H9 (cell line): ENCODE measurements around the gene FSTL4. TPM values are rescaled to one million over a fixed set of nuclear protein-coding genes. Genes with fewer than 3 reads are reported as not detected.

Source experiments
- DNase-seq: peaks from one replicate; pipeline ENCODE4 v3.0.0-alpha.2; 2017
- H2AFZ ChIP-seq: one replicate; pipeline ENCODE4 v1.6.1; 2013; ENCODE audit warnings: mild to moderate bottlenecking, low read length, control low read depth, moderate library complexity
- H2AK5ac ChIP-seq: 2 replicates; pipeline ENCODE4 v1.6.1; 2013; ENCODE audit warnings: low read length, control low read depth, mixed read lengths; ENCODE audit not compliant: insufficient read length
- H2BK120ac ChIP-seq: one replicate; pipeline ENCODE4 v1.6.1; 2013; ENCODE audit warnings: low read depth, mild to moderate bottlenecking, low read length, control low read depth, inconsistent platforms; ENCODE audit not compliant: poor library complexity, severe bottlenecking
- H2BK12ac ChIP-seq: 2 replicates; pipeline ENCODE4 v1.6.1; 2013; ENCODE audit warnings: low read length, control low read depth, mixed read lengths, low read depth; ENCODE audit not compliant: insufficient read length
- H2BK15ac ChIP-seq: 2 replicates; pipeline ENCODE4 v1.6.1; 2013; ENCODE audit warnings: low read depth, low read length, control low read depth
- H2BK20ac ChIP-seq: one replicate; pipeline ENCODE4 v1.6.1; 2013; ENCODE audit warnings: low read depth, mild to moderate bottlenecking, low read length, control low read depth, inconsistent platforms; ENCODE audit not compliant: poor library complexity, severe bottlenecking
- H2BK5ac ChIP-seq: 2 replicates; pipeline ENCODE4 v1.6.1; 2013; ENCODE audit warnings: low read length, control low read depth, mixed read lengths; ENCODE audit not compliant: insufficient read length
- H3K14ac ChIP-seq: 2 replicates; pipeline ENCODE4 v1.6.1; 2013; ENCODE audit warnings: low read length, control low read depth; ENCODE audit not compliant: insufficient read depth
- H3K18ac ChIP-seq: 2 replicates; pipeline ENCODE4 v1.6.1; 2013; ENCODE audit warnings: low read depth, mild to moderate bottlenecking, mixed read lengths, low read length, control low read depth; ENCODE audit not compliant: insufficient read length
- H3K23ac ChIP-seq: 2 replicates; pipeline ENCODE4 v1.6.1; 2013; ENCODE audit warnings: low read length, control low read depth, mixed read lengths, low read depth; ENCODE audit not compliant: insufficient read length
- H3K23me2 ChIP-seq: 2 replicates; pipeline ENCODE4 v1.6.1; 2013; ENCODE audit warnings: low read depth, mild to moderate bottlenecking, mixed read lengths, low read length, control low read depth; ENCODE audit not compliant: insufficient read length, poor library complexity, severe bottlenecking
- H3K27ac ChIP-seq: 2 replicates; pipeline ENCODE4 v1.5.1; 2013; ENCODE audit warnings: low read length, control low read depth, mixed read lengths, low read depth; ENCODE audit not compliant: insufficient read length
- H3K27me3 ChIP-seq: 2 replicates; pipeline ENCODE4 v1.6.1; 2013; ENCODE audit warnings: low read length, control low read depth, inconsistent platforms; ENCODE audit not compliant: insufficient read depth
- H3K4ac ChIP-seq: 2 replicates; pipeline ENCODE4 v1.6.1; 2013; ENCODE audit warnings: low read depth, mild to moderate bottlenecking, control low read depth, inconsistent platforms, low read length, moderate library complexity
- H3K4me1 ChIP-seq: 2 replicates; pipeline ENCODE4 v1.6.1; 2013; ENCODE audit warnings: low read length, control low read depth, inconsistent platforms; ENCODE audit not compliant: insufficient read depth
- H3K4me2 ChIP-seq: 2 replicates; pipeline ENCODE4 v1.6.1; 2013; ENCODE audit warnings: low read length, control low read depth, mixed read lengths; ENCODE audit not compliant: insufficient read length, insufficient read depth
- H3K56ac ChIP-seq: 2 replicates; pipeline ENCODE4 v1.6.1; 2013; ENCODE audit warnings: low read depth, mild to moderate bottlenecking, mixed read lengths, low read length, control low read depth; ENCODE audit not compliant: insufficient read length
- H3K79me1 ChIP-seq: 2 replicates; pipeline ENCODE4 v1.6.1; 2013; ENCODE audit warnings: low read depth, mild to moderate bottlenecking, moderate library complexity, low read length, control low read depth, inconsistent platforms; ENCODE audit not compliant: insufficient read depth, poor library complexity, severe bottlenecking
- H3K79me2 ChIP-seq: 2 replicates; pipeline ENCODE4 v1.6.1; 2013; ENCODE audit warnings: low read length, control low read depth, inconsistent platforms; ENCODE audit not compliant: insufficient read depth
- H3K9ac ChIP-seq: 2 replicates; pipeline ENCODE4 v1.6.1; 2013; ENCODE audit warnings: low read length, control low read depth, mixed read lengths; ENCODE audit not compliant: insufficient read length; ENCODE audit errors: extremely low read depth
- H3K9me3 ChIP-seq: one replicate; pipeline ENCODE4 v1.6.1; 2013; ENCODE audit warnings: low read depth, low read length, inconsistent platforms; ENCODE audit not compliant: control insufficient read depth
- H3T11ph ChIP-seq: one replicate; pipeline ENCODE4 v1.6.1; 2013; ENCODE audit warnings: mild to moderate bottlenecking, low read length, control low read depth, inconsistent platforms
- H4K20me1 ChIP-seq: one replicate; pipeline ENCODE4 v1.6.1; 2013; ENCODE audit not compliant: control insufficient read depth, insufficient read length, insufficient read depth
- H4K5ac ChIP-seq: 2 replicates; pipeline ENCODE4 v1.6.1; 2013; ENCODE audit warnings: low read depth, mild to moderate bottlenecking, mixed read lengths, low read length, control low read depth; ENCODE audit not compliant: insufficient read length
- H4K8ac ChIP-seq: replicated peaks from 2 replicates; pipeline ENCODE4 v1.6.1; 2013; ENCODE audit warnings: low read length, control low read depth, mixed read lengths, low read depth; ENCODE audit not compliant: insufficient read length
- H4K91ac ChIP-seq: 2 replicates; pipeline ENCODE4 v1.6.1; 2013; ENCODE audit warnings: low read depth, mild to moderate bottlenecking, moderate library complexity, mixed read lengths, low read length, control low read depth; ENCODE audit not compliant: insufficient read length
- H3K27ac Mint-ChIP-seq, 3 experiments: 2 replicates in 2 of 3; 3 replicates in 1 of 3; pipeline ENCODE4 v1.8.0; 2020 to 2021; ENCODE audit warnings: mixed read lengths in 3 of 3, mild to moderate bottlenecking in 1 of 3, moderate library complexity in 1 of 3
- H3K27me3 Mint-ChIP-seq: 2 replicates; pipeline ENCODE4 v1.8.0; 2021; ENCODE audit warnings: low read depth, mild to moderate bottlenecking, moderate library complexity, mixed read lengths
- H3K36me3 Mint-ChIP-seq, 3 experiments: 2 replicates in 2 of 3; 3 replicates in 1 of 3; pipeline ENCODE4 v1.8.0; 2020 to 2021; ENCODE audit warnings: low read depth in 3 of 3, mixed read lengths in 3 of 3; ENCODE audit not compliant: insufficient read depth in 1 of 3
- H3K4me1 Mint-ChIP-seq, 2 experiments: 2 replicates each; pipeline ENCODE4 v1.8.0; 2020; ENCODE audit warnings: mixed read lengths in 2 of 2
- H3K4me3 Mint-ChIP-seq, 2 experiments: 2 replicates in 1 of 2; 3 replicates in 1 of 2; pipeline ENCODE4 v1.8.0; 2020 to 2021; ENCODE audit warnings: mild to moderate bottlenecking in 2 of 2, mixed read lengths in 2 of 2, moderate library complexity in 1 of 2
- H3K9me3 Mint-ChIP-seq, 2 experiments: 2 replicates in 1 of 2; 3 replicates in 1 of 2; pipeline ENCODE4 v1.8.0; 2020; ENCODE audit warnings: mild to moderate bottlenecking in 2 of 2, mixed read lengths in 2 of 2, moderate library complexity in 1 of 2
- WGBS: extraction: QIAGEN DNeasy Blood & Tissue Kit; methylation state at CpG from one replicate; pipeline ENCODE4 v1.1.7; 2013; ENCODE audit warnings: missing lambda C conversion rate, low lambda C conversion rate, mixed read lengths; ENCODE audit not compliant: insufficient read length; ENCODE audit errors: extremely low coverage; 5-methylcytosine and 5-hydroxymethylcytosine counted together
- total RNA-seq: library from RNA; stranded (reverse); gene quantifications from 2 replicates; pipeline ENCODE4 v1.2.1, GENCODE V29; 2021
- TF ChIP-seq, protein P1 (sequence below): fragments of 200-600 bp; sonication (generic); conservative IDR thresholded peaks from 3 replicates; pipeline ENCODE4 v1.8.0; 2021; ENCODE audit warnings: antibody characterized with exemption, mild to moderate bottlenecking

Gene FSTL4
- total RNA-seq, 1 experiment from 2014 or later: 5.7 TPM

DNA sequence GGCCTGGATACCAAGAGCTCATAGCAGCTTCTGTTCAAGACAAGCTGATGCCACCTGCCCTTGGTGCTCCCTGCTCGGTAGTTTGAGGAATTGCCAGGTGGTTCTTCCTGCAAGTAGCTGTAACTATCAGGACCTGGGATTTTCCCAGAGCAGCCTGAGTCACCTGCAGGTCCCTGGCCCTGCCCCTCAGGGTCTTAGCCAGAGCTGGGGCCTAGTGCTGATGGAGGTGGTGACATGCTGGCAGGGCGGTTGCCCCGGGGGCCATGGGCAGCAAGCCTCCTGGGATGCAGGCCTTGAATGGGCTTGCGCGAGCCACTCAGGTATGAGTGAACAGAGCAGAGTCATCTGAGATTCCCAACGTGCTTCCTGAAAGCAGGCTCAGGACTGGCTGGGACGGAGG lies 298.3 kb downstream of the FSTL4 start:
- Histone ChIP-seq H3K4ac (no peak overlapping the region), H2AFZ (no peak overlapping the region), H2BK120ac (no peak overlapping the region), H3K9me3 (no peaks in the 10 kb centered on the region), H3K27me3 (no peaks in the 10 kb centered on the region), H2BK15ac (no peak overlapping the region), H3K23ac (no peak overlapping the region), H3K79me1 (no peaks in the 10 kb centered on the region), H4K20me1 (no peaks in the 10 kb centered on the region), H3K23me2 (no peaks in the 10 kb centered on the region), H4K5ac (no peak overlapping the region), H3K79me2 (no peaks in the 10 kb centered on the region), H3K9ac (no peak overlapping the region), H3K14ac (no peak overlapping the region), H3K18ac (no peak overlapping the region), H4K8ac (no peak overlapping the region), H3T11ph (no peak overlapping the region), H2BK5ac (no peak overlapping the region), H4K91ac (no peak overlapping the region), H3K56ac (no peak overlapping the region), H3K4me1 (no peaks in the 10 kb centered on the region), H3K4me2 (no peak overlapping the region), H2AK5ac (no peak overlapping the region), H2BK20ac (no peak overlapping the region), H3K27ac (no peak overlapping the region), H2BK12ac (no peak overlapping the region)
- no CpG with 5 or more reads among the region's 7 CpGs for WGBS
- Mint-ChIP-seq H3K4me3 (no peak overlapping the region), H3K4me1 (peaks cover 21 to 23% of the 10 kb centered on the region in 2 experiments), H3K36me3 (no peaks in the 10 kb centered on the region), H3K27me3 (no peaks in the 10 kb centered on the region), H3K27ac (no peak overlapping the region), H3K9me3 (no peaks in the 10 kb centered on the region)
- TF ChIP-seq, protein P1, sequence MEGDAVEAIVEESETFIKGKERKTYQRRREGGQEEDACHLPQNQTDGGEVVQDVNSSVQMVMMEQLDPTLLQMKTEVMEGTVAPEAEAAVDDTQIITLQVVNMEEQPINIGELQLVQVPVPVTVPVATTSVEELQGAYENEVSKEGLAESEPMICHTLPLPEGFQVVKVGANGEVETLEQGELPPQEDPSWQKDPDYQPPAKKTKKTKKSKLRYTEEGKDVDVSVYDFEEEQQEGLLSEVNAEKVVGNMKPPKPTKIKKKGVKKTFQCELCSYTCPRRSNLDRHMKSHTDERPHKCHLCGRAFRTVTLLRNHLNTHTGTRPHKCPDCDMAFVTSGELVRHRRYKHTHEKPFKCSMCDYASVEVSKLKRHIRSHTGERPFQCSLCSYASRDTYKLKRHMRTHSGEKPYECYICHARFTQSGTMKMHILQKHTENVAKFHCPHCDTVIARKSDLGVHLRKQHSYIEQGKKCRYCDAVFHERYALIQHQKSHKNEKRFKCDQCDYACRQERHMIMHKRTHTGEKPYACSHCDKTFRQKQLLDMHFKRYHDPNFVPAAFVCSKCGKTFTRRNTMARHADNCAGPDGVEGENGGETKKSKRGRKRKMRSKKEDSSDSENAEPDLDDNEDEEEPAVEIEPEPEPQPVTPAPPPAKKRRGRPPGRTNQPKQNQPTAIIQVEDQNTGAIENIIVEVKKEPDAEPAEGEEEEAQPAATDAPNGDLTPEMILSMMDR: no peak
- DNase-seq: no peak
